Measurements from ENCODE around the gene COL5A3.

COL5A3 gene

DNA sequence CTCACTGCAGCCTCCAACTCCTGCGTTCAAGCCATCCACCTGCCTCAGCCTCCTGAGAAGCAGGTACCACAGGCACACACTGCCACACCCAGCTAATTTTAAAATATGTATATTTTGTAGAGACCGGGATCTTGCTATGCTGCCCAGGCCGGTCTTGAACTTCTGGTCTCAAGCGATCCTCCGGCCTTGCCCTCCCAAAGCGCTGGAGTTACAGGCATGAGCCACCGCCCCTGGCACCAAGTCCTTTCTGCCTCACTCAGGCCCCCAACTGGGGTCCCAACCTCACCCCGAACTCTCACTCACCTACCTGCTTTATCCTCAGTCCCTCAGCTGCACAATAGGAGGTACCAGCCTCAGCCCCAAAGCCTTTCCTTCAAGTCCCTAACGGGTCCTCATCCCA lies 635 bp upstream of the COL5A3 start:
- DNase-seq = no peak

DNA sequence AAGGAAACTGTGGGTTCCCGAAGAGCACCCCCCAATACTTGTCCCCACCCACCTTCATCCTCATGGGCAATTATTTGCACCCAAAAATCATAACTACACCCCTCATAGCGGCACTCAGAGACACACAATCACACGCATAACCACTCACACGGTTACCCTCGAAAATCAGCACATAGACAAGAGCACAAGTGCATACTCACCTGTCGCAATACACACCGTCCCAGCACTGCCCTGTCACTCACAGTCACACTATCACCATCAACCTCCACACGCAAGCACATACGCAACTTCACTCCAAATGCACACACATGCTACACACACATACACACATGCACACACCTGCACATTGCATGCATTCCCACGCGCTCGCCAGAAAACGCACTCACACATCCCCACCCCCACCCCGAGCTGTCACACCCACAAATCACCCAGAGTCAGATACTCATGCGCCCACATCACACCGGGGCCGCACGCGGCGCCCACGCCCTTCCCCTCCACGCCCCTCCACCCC lies 535 bp downstream of the COL5A3 start:
- DNase-seq = no peak

DNA sequence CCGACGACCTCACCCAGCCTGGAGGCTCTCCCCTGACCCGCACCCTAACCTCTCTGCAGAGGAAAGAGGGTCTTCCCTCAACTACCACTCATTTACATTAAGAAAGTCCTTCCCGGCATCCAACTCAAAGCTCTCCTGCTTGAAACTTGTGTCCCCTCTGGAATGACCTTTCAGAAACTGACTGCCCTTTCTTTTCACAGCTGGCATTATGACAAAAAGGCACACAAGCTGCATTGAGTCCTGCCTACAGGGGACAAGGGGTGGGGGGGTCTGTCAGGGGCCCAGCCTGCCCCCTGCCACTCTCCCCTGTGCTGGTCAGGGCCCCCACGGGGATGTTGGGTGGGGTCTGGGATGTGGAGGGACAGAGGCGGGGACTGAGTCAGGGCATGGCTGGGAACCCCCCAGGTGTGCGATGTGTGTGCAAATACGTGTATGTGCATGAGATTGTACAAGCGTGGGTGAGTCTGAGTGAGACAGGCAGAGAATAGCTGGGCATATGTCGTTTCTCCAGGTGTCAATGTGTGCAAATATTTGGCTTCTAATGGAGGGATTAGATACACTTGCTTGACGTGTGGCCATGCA lies 2.0 kb downstream of the COL5A3 start:
- DNase-seq = no peak

DNA sequence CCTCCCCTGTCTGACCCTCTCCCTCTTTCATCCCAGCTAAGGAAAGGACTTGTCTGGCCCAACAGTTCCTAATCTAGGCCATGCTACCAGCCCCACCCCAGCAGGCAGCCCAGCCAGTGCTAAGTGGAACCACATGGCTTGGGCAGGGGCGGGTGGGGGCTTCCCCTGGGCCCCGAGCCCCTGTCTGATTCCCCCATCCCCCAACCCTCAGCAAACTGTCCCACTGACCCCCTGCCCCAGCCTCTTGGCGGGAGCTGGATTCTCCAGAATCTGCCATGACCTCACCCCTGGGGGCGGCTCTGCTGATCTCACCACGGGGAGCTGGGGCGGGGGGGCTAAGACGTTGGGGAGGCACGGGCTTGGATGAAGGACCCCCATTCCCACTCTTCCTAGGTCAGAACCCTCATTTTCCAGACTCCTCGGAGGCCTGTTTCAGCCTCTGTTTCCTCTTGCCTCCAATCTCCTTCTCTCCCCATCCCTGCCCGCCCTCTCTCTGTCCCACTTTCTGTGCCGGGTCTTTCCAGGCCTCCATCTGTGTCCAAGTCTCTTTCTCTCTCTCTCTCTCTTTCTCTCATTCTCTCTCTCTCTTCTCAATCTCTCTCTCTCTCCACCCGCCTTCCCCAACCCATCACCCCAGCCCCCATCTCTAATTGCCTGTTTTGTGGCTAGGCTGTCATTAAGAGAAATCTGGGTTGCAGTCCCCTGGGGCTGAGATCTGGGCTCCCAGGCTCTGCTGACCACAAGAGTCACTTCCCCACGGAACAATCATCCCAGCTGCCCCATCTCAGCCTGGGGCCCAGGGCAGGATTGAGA lies 2.7 kb downstream of the COL5A3 start:
- DNase-seq = no peak

DNA sequence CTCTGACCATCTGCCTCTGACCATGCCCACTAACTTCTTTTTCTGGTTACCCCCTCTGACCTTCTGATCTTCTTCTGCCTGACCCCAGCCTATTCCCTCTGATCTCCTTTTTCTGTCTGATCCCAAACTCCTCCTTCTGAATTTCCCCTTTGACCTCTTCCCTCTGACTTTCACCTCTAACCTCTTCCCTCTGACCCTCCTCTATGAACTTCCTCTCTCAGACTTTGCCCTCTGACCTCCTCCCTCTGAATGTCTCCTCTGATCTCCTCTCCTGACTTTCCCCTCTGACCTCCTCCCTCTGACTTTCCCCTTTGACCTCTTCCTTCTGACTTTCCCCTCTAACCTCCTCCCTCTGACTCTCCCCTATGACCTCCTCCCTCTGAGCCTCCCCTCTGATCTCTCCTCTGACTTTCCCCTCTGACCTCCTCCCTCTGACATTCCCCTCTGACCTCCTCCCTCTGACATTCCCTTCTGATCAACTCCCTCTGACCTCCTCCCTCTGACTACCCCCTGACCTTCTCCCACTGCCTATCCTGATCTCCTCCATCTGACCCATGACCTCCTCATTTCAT lies 3.5 kb downstream of the COL5A3 start:
- DNase-seq = no peak

DNA sequence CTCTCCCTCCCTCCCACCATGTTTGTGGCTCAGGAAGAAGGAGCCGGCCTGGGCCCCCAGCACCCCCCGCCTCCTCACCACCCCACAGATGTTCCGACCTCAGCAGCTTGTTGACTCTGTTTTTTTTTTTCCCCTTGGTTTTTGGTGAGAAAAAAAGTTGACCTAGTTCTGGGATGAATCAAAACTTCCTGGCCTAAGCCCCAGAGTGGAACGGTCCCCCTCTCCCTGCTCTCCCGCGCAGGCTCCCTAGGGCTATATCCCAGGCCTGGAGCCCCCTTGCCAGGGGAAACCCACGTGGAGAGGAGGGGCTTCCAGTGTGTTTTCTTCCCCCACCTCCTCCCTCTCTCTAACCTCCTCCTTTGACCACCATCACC lies 4.0 kb downstream of the COL5A3 start:
- no peak for DNase-seq

DNA sequence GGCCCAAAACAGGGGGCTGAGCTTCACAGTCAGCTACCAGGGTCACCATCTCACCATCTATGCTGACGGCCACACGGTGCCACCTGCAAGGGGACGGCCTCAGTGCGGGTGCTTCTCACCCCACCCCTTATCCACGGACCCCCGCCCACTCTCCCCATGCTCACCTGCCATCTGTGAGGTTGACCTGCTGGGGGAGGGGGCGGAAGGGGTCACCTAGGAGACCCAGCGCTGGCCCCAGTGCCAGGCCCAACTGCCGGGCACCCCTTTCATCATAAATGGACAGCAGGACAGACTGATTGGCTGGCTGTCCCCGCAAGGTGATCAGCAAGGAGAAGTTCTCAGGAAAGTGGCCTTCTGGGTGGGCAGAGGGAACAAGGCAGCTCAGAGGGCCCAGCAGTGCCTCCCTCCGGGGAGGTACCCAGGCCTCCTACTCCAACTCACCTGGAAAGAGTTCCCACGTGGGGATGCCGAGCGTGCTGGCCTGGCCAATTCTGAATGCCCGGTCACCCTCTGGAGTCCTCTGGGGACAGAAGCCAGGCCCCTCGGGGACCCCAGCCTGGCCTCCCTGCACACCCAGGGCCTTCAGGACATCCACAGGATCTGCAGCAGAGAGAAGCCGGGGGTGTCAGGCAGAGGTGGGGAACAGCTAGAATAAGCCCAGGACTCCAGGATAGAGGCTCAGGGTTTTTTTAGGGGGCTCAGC lies 4.5 kb downstream of the COL5A3 start:
- DNase-seq = no peak

DNA sequence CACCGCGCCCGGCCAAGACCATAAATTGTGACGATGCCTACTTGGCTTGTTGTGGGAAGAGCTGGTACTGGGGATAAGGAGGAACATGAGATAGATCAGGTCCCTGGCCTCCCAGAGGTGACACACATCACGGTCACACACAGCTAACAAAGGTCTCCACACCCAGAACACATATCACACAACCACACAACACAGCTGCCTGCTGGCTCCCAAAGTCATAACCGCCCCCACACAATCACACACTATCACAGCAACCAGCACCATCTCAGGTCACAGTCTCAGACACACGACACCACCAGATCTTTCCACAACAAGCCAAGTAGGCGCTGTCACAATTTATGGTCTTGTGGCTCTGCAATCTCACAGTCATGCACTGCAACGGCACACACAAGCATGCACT lies 5.7 kb downstream of the COL5A3 start:
- no peak for DNase-seq

DNA sequence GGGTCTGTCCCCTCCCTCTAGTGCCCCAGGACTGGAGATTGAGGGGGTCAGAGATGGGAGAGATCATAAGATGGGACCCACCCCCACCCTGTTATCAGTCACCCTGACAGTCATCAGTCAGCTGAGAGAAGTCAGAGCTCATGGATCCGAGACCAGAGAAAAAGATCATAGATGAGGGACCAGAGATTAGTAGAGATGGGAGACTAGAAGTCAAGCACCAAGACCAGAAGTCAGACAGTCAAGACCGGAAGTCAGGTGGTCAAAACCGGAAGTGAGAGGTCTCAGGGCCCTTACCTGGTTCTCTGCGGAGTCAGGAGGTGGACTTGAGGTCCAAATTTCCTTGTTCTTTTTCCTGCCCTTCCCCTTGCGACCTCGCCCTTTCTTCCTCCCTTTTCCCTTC lies 7.0 kb downstream of the COL5A3 start:
- DNase-seq = no peak

DNA sequence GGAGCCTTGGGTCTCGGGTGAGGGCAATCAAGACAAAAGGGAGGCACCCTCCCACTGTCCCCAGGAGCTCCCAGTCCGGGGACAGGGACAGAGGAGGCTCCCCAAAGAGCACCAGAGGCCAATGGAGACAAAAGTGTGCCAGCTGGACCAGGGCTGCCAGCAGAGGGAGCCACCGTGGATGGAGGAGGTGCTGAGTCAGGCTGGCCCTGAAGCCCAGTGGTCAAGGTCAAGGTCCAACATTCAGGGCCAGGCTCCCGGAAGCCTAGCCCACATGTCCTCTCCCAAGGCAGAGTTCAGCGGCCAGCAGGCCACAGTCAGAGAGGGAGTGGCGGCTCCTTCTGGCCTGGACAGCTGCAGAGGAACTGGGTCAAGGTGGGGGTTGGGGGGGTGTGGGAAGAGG lies 8.4 kb downstream of the COL5A3 start:
- DNase-seq = no peak

DNA sequence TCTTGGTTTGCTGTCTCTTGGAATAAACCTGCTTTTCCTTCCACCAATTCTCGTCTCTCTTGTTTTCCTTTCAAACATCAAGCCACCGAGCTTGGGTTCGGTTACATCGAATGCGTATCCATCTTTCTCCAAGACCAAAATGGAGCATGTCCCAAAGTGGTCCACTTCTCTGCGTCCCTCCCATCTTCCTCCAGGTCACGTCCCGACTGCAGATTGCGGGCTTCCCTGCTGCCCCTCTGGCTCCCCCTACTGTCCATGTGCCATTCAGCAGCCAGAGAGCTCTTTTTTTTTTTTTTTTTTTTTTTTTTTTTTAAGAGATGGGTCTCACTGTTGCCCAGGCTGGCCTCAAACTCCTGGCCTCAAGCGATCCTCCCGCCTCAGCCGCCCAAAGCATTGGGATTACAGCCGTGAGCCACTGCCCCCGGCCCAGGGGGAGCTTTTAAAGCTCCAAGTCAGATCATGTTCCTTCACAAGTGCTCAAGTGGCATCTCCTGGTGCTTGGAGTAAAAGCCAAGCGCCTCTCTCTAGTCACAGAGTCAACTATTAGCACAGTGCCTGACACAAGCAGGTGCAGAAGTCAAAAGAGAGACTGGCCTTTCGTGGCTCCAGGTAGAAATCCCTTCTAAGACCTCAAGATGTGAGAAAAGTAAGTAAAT lies 10.0 kb downstream of the COL5A3 start:
- peak; percentile 64 for DNase-seq

DNA sequence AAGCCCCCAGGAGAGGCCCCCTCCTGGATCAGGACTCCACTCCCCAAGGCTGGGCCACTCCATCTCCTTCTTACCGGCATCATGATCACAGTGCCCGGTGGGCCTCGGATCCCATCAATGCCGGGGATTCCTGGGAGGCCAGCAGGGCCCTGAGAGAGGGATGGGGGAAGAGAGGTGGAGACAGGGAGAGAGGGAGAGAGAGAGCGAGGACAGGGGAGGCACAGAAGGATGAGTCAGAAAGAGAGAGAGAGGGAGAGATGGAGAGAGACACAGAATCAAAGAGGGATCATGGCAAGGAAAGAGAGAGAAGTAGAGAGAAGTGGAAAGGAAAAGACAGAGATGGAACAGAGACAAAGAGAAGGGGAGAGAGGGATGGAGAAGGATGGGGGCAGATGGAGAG lies 13.8 kb downstream of the COL5A3 start:
- no peak for DNase-seq

DNA sequence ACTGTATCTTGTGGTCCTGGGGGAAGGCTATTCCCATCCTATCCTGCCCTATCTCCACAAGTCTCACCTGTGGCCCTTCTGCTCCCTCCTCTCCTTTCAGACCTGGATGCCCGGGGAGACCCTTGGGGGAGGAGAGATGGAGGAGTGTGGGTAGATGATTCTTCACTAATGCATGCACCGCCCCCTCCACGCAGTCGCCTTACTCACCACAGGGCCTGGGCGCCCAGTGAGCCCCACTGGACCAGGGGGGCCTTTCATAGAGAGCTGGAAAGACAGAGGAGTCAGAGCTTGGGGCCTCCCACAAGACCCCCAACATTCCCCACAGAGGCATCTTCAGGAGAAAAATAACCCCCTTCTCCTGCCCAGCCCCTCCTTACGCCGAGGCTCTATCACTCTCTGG lies 14.3 kb downstream of the COL5A3 start:
- no peak for DNase-seq

DNA sequence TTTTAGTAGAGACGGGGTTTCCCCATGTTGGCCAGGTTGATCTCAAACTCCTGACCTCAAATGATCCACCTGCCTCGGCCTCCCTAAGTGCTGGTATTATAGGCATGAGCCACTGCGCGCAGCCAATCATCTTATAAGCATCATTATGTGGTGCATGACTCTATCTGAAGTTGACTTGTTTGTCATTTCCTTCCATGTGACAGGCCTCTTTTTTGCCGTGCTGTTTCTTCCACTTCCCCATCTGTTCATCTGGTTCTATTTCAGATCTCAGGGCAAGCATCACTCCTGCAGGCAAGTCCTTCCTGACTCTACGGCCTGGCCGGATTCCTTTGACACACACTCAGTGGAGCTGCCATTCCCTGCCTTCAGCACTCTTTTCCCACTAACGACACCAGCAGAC lies 15.2 kb downstream of the COL5A3 start:
- DNase-seq = no peak

DNA sequence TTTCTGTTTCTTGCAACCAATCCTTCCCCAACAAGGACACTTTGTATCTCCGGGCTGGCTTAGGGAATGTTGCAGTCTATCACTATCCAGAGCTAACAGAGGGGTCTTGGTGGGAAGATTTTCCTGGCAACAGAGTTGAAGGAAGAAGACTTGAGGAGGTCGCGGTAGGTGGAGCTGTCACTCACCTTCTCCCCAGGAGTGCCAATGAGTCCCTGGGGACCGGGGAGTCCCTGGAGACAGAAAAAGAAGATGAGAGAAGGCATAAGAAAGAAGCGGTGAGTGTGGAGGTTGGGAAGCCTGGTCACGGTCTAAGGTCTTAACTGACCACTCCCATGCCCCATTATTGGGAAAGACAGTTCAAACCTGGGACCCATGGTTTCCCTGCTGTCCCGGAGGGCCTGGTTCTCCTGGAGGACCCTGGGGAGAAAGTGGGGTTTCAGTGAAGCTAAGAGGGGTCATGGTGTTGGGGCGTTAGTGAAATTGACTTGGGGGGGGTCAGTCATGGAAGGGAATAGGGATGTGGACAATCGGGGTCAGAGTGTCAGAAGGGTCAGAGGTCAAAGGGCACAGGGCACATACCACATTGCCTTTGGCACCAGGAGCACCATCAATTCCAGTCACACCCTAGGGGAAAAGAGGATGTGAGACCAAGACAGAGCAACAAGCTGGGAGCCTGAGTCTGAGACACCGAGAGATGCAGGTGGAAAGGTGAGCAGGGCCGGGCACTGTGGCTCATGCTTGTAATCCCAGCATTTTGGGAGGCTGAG lies 18.7 kb downstream of the COL5A3 start:
- no peak for DNase-seq

DNA sequence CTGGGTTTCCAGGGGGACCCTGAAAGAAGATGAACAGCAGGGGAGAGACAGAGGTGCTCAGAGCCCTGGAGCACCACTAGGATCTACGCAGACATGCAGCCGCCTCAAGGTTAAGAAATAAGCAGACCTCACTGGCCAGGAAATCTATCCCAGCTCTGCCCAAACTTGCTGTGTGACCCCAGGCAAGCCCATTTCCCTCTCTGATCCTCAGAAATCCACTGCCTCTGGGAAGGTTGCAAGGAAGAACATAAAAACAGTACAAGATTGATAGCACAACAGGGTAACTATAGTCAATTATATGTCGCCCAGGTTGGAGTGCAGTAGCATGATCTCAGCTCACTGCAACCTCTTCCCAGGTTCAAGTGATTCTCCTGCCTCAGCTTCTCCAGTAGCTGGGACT lies 20.8 kb downstream of the COL5A3 start:
- no peak for DNase-seq

DNA sequence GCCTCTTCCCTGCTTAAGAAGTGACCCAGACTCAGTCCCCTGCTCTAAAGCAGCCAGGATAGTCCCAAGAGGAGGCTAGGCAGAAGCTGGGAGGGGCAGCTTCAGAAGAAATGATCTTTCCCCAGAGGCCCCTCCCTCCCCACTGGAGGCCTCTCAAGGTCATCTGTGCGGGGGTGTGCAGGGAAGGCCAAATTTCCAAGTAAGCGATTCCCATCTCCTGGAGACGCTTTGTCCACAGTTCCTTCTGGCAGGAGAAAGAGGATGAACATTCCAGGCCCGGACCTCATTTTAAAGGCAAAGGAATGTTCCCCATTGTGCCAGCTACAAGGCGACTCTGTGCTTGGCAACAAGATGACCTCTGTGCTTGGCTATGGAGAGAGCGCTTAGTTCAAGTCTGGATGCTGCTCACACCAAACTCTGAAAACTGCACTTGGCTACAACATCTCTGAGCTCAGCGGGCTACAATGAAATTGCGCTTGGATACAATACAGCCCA lies 23.5 kb downstream of the COL5A3 start:
- no peak for DNase-seq

DNA sequence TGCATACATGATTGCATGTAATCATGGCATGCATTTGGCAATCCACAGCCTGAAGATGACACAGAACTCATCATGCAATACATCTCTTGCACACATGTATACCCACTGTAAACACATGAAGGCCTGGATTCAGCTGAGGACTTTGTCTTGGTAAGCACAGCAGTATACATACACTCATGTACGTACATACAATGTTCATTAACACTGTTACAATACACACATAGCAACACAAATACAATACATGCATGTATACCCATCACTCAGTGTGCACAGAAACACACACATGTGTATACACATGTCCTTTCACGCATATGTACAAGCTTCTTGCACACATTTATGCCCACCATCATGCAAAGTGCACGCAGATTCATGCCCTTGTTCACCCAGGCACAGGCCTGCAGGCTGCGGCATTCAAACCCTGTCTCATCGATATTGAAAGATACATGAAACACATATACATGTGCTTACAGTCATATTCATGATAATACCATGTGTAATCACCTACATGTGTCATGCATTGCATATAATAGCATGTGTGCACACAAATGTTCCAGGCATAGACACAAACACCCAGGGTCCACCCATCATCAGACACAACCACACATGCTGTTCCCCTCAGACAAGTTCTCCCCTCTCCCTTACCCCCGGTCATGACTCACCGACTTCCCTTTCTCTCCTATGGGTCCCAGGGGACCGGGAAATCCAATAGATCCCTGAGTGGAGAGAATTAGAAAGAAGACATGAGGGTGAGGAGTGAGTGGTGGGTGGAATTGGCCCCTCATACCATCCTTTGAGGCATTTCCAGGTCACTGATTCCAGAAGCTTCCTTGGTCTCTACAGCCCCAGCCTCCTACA lies 28.7 kb downstream of the COL5A3 start:
- DNase-seq = no peak

DNA sequence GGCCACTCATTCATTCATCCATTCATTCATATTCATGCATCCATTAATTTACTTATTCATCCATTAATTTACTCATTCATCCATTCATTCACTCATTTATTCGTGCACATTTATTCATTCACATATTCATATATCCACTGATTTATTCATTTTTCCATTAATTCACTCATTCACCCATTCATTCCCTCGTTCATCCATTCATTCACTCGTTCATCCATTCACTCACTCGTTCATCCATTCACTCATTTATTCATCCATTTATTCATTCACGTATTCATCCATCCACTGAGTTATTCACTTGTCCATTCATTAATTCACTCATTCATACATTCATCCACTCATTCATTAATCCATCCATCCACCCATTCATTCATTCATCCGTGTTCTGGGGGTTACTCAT lies 38.2 kb downstream of the COL5A3 start:
- no peak for DNase-seq

DNA sequence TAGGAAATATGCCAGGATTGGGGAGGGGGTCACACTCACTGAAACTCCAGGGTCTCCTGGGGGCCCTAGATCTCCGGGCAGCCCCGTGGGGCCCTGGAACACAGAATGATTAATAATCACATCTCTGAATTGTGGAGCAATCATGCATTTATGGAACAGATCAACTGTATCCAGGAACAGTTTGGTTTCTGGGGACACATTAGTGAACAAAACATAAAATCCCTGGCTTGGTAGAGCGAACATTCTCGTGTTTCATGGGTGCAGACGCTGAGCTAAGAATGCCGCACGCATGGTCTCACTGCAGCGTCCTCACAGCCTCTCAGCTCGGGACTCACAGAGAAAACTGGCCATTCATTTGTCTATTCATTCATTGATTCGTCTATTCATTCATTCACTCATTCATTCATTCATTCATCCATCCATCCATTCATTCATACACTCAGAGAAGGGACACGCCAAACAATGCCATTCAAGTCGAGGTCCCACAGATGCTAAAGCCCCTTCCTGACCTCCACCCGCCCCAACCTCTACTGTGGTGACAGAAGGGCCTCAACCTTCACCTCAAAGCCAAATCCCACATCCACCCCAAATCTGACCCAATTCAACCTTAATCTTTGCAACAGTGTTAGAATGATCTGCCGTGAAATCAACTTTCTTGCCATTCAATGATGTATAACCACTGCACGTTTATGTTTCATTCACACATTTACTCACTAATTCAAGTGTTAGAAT lies 39.0 kb downstream of the COL5A3 start:
- no peak for DNase-seq

DNA sequence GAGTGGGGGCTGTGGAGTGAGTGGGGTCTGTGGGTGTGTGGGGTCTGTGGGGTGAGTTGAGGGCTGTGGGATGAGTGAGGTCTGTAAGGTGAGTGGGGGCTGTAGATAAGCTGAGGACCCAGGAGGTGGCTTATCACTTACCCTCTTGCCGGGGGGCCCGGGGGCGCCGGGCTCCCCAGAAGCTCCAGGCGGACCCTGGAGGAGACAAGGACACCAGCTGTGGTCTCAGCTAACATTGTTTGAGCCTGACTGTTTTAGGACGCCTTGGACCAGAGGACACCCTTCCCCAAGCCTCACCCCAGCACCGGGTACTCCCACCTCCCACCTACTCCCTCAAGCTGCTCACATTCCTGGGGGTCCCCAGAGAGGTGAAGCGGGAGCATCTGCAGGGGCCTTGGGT lies 39.8 kb downstream of the COL5A3 start:
- no peak for DNase-seq
